ENCODE data around the gene PNPLA3. TPM values are rescaled to one million over a fixed set of nuclear protein-coding genes. Genes with fewer than 3 reads are reported as not detected.

PNPLA3 gene
- total RNA-seq, 1 experiment from 2014 or later, result 17.5 TPM

DNA sequence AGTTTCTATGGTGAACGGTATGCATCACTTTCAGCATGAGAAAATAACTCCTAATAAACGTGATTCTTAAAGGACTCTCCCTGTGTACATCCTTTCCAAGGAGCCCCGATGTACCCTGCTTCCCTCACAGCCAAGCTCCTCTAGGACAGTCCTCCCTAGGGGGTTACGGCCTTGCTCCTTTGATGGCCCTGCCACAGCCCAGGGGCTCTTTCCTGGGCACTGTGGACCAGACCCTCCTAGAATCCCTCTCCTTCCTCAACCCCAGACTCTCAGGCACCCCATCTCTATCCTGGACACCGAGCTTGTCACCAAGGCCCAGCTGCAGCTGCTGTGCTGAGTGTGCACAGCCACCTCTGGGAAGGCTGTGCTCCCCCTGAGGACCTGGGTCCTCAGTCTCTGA lies 27.8 kb downstream of the PNPLA3 start:
- Mint-ChIP-seq H3K27me3 (ENCODE audit: low read depth) (peaks cover 4% of the 10 kb centered on the region), H3K9me3 (no peaks in the 10 kb centered on the region), H3K36me3 (ENCODE audit: insufficient read depth in 1 of 3, low read depth in 3 of 3) (peaks cover 4 to 17% (median 17%) of the 10 kb centered on the region in 3 experiments; a peak in 6 of 7 replicates), H3K4me3 (no peak overlapping the region), H3K27ac (peak overlapping the region; percentile 40 to 83 (median 79); a peak in 4 of 7 replicates), H3K4me1 (peaks cover 14 to 19% of the 10 kb centered on the region in 2 experiments)
- H4K5ac ChIP-seq (ENCODE audit: insufficient read length, low read depth, low read length), result no peak overlapping the region
- TF ChIP-seq CTCF (conservative IDR thresholded peaks at IDR 0.05), result no peak
- H3K4me1 ChIP-seq (ENCODE audit: insufficient read depth, low read length), result peaks cover 4% of the 10 kb centered on the region; the same call in 1 of the 2 replicates
- no peak overlapping the region for H2BK20ac ChIP-seq (ENCODE audit: low read depth, low read length, poor library complexity, severe bottlenecking)
- H2BK120ac ChIP-seq (ENCODE audit: low read depth, low read length, poor library complexity, severe bottlenecking), result no peak overlapping the region
- H3K23me2 ChIP-seq (ENCODE audit: insufficient read length, low read depth, low read length, poor library complexity, severe bottlenecking), result peaks cover 8% of the 10 kb centered on the region
- no peak overlapping the region for H4K91ac ChIP-seq (ENCODE audit: insufficient read length, low read depth, low read length)
- H3K18ac ChIP-seq (ENCODE audit: insufficient read length, low read depth, low read length), result no peak overlapping the region
- no peak overlapping the region for H2AFZ ChIP-seq (ENCODE audit: low read length)
- no peaks in the 10 kb centered on the region for H3K27me3 ChIP-seq (ENCODE audit: insufficient read depth, low read length)
- no peak overlapping the region for H3K27ac ChIP-seq (ENCODE audit: insufficient read length, low read depth, low read length)
- H2BK15ac ChIP-seq (ENCODE audit: low read depth, low read length), result no peak overlapping the region
- no peak overlapping the region for H2BK5ac ChIP-seq (ENCODE audit: insufficient read length, low read length)
- no peak overlapping the region for H4K8ac ChIP-seq (replicated peaks; ENCODE audit: insufficient read length, low read depth, low read length)
- no peaks in the 10 kb centered on the region for H4K20me1 ChIP-seq (ENCODE audit: control insufficient read depth, insufficient read depth, insufficient read length)
- H3K4ac ChIP-seq (ENCODE audit: low read depth, low read length), result no peak overlapping the region
- WGBS (ENCODE audit: extremely low coverage, insufficient read length, low lambda C conversion rate), result no CpG with 5 or more reads among the region's 5 CpGs
- H3K79me1 ChIP-seq (ENCODE audit: insufficient read depth, low read depth, low read length, poor library complexity, severe bottlenecking), result no peaks in the 10 kb centered on the region
- no peak overlapping the region for H3T11ph ChIP-seq (ENCODE audit: low read length)
- H3K9me3 ChIP-seq (ENCODE audit: control insufficient read depth, low read depth, low read length), result no peaks in the 10 kb centered on the region
- H3K79me2 ChIP-seq (ENCODE audit: insufficient read depth, low read length), result no peaks in the 10 kb centered on the region
- DNase-seq, result no peak
- no peak overlapping the region for H3K4me2 ChIP-seq (ENCODE audit: insufficient read depth, insufficient read length, low read length)
- no peak overlapping the region for H2AK5ac ChIP-seq (ENCODE audit: insufficient read length, low read length)
- H3K9ac ChIP-seq (ENCODE audit: extremely low read depth, insufficient read length, low read length), result no peak overlapping the region
- H3K14ac ChIP-seq (ENCODE audit: insufficient read depth, low read length), result no peak overlapping the region
- no peak overlapping the region for H3K23ac ChIP-seq (ENCODE audit: insufficient read length, low read depth, low read length)
- H2BK12ac ChIP-seq (ENCODE audit: insufficient read length, low read depth, low read length), result no peak overlapping the region
- no peak overlapping the region for H3K56ac ChIP-seq (ENCODE audit: insufficient read length, low read depth, low read length)
